Esophagus squamous epithelium (tissue), 5 donors: ENCODE measurements around the gene PTBP2. TPM values are rescaled to one million over a fixed set of nuclear protein-coding genes. Genes with fewer than 3 reads are reported as not detected.

Experiments used
- DNase-seq: peaks from one replicate; lab custom pipeline; 2025; lab: John Stamatoyannopoulos, UW
- H3K27ac ChIP-seq, 4 donors: fragments of 200-600 bp; sonication (generic); one replicate each; pipeline ENCODE4 v1.5.1; 2016 to 2019; ENCODE audit warnings: mild to moderate bottlenecking in 1 of 4
- H3K27me3 ChIP-seq, 4 donors: fragments of 200-600 bp; sonication (generic); 1 replicate in 3 of 4; 2 replicates in 1 of 4; pipeline versions ENCODE4 v1.5.1 to v1.6.0; 2017 to 2021; ENCODE audit warnings: antibody characterized with exemption in 1 of 4
- H3K36me3 ChIP-seq, 3 donors: fragments of 200-600 bp; sonication (generic); one replicate each; pipeline ENCODE4 v1.5.1; 2016 to 2019
- H3K4me1 ChIP-seq, 3 donors: fragments of 200-600 bp; sonication (generic); one replicate each; pipeline ENCODE4 v1.5.1; 2017 to 2019
- H3K4me3 ChIP-seq, 4 donors: fragments of 200-600 bp; sonication (generic); 1 replicate in 3 of 4; 2 replicates in 1 of 4; pipeline ENCODE4 v1.5.1; 2016 to 2019; ENCODE audit warnings: mild to moderate bottlenecking in 2 of 4, moderate library complexity in 1 of 4
- H3K9me3 ChIP-seq, 3 donors: fragments of 200-600 bp; sonication (generic); one replicate each; pipeline ENCODE4 v1.5.1; 2016 to 2019
- CTCF ChIP-seq, 6 experiments: fragments of 450-650 bp in 4 of 6; fragments of 200-600 bp in 2 of 6; sonication (generic) in 2 of 6; IDR thresholded peaks; one replicate each; pipeline ENCODE4 v1.5.1; 2016 to 2019; ENCODE audit warnings: antibody characterized with exemption in 6 of 6, mild to moderate bottlenecking in 4 of 6, moderate library complexity in 4 of 6
- POLR2A ChIP-seq, 4 donors: fragments of 450-650 bp; IDR thresholded peaks; one replicate each; pipeline ENCODE4 v1.6.1; 2017; ENCODE audit warnings: antibody characterized with exemption in 4 of 4, mild to moderate bottlenecking in 4 of 4, moderate library complexity in 3 of 4
- WGBS, 2 donors: methylation state at CpG; one replicate each; pipeline ENCODE4 v1.1.5; 2018; 5-methylcytosine and 5-hydroxymethylcytosine counted together
- intact Hi-C: fragments of 100-400 bp; cut with DNase I; formaldehyde crosslinking; loops from one replicate; pipeline ENCODE4 v1.15.0; 2022
- total RNA-seq, 4 donors: library from RNA; depleted of rRNA; stranded (reverse); fragments of >200 nt; gene quantifications; one replicate each; pipeline ENCODE4 v1.1.0, GENCODE V29; 2016
- donor health status: DM: yes; HTN: yes; CAD: no.

PTBP2 gene
- total RNA-seq, 4 donors from 2014 or later: 15.8 to 51.3 (median 23.8) TPM

- H3K9me3 ChIP-seq: no peaks in the 10 kb centered on the region
- H3K4me1 ChIP-seq: peaks cover 0 to 17% (median 0%) of the 10 kb centered on the region in 3 donors
- no peak for DNase-seq
- no peak overlapping the region for H3K4me3 ChIP-seq
- intact Hi-C loops: no loop called here
- TF ChIP-seq POLR2A (IDR thresholded peaks at IDR 0.05) (no peak), CTCF (IDR thresholded peaks at IDR 0.05) (no peak)
- no peaks in the 10 kb centered on the region for H3K27me3 ChIP-seq
- 56 to 67% methylated on average over 1 of the region's 1 CpG for WGBS, 2 donors
- H3K27ac ChIP-seq: no peak overlapping the region
- H3K36me3 ChIP-seq: no peaks in the 10 kb centered on the region
Observed at GRCh38 chr1:96715482-96715881, 6.1 kb upstream of the PTBP2 start.

GRCh38 chr1:96721053-96721415, 550 bp upstream of the PTBP2 start:
- peaks cover 3 to 44% (median 13%) of the 10 kb centered on the region in 3 donors for H3K4me1 ChIP-seq
- no peak for TF ChIP-seq CTCF (IDR thresholded peaks at IDR 0.05)
- TF ChIP-seq POLR2A (IDR thresholded peaks at IDR 0.05): no peak
- H3K27ac ChIP-seq: peak overlapping the region; percentile 94 to 98 (median 96)
- H3K36me3 ChIP-seq: peaks cover 0 to 17% (median 0%) of the 10 kb centered on the region in 3 donors
- DNase-seq: no peak
- H3K9me3 ChIP-seq: no peaks in the 10 kb centered on the region
- H3K27me3 ChIP-seq: no peaks in the 10 kb centered on the region
- 15 to 42% methylated on average over 4 to 6 of the region's 6 CpGs for WGBS, 2 donors
- H3K4me3 ChIP-seq: peak overlapping the region; percentile 91 to 99 (median 98)
- intact Hi-C loops: no loop called here

- Histone ChIP-seq H3K36me3 (peaks cover 0 to 30% (median 0%) of the 10 kb centered on the region in 3 donors), H3K9me3 (no peaks in the 10 kb centered on the region), H3K27ac (peak overlapping the region; percentile 94 to 98 (median 96)), H3K27me3 (no peaks in the 10 kb centered on the region), H3K4me1 (peaks cover 3 to 55% (median 14%) of the 10 kb centered on the region in 3 donors), H3K4me3 (peak overlapping the region; percentile 91 to 99 (median 98))
- no peak for DNase-seq
- 0 to 1% methylated on average over 17 of the region's 29 CpGs for WGBS, 2 donors
- intact Hi-C loops: no loop called here
- TF ChIP-seq POLR2A (IDR thresholded peaks at IDR 0.05) (no peak), CTCF (IDR thresholded peaks at IDR 0.05) (no peak)
Observed at GRCh38 chr1:96722161-96722922, 758 bp downstream of the PTBP2 start.

- intact Hi-C loops: no loop called here
- TF ChIP-seq POLR2A (IDR thresholded peaks at IDR 0.05): no peak
- no peak for TF ChIP-seq CTCF (IDR thresholded peaks at IDR 0.05)
- Histone ChIP-seq H3K4me3 (peak overlapping the region; percentile 91 to 99 (median 98)), H3K27ac (peak overlapping the region; percentile 94 to 98 (median 96)), H3K9me3 (no peaks in the 10 kb centered on the region), H3K27me3 (no peaks in the 10 kb centered on the region), H3K36me3 (peaks cover 0 to 31% (median 0%) of the 10 kb centered on the region in 3 donors), H3K4me1 (peaks cover 3 to 62% (median 16%) of the 10 kb centered on the region in 3 donors)
- 17 to 22% methylated on average over 3 of the region's 3 CpGs for WGBS, 2 donors
- DNase-seq: no peak
Observed at GRCh38 chr1:96722958-96723357, 1.4 kb downstream of the PTBP2 start.

- DNase-seq: no peak
- peak overlapping the region in 3 of 4 donors; percentile 96 to 98 (median 97) for H3K27ac ChIP-seq
- no peaks in the 10 kb centered on the region for H3K9me3 ChIP-seq
- H3K36me3 ChIP-seq: peaks cover 0 to 31% (median 0%) of the 10 kb centered on the region in 3 donors
- no peaks in the 10 kb centered on the region for H3K27me3 ChIP-seq
- TF ChIP-seq CTCF (IDR thresholded peaks at IDR 0.05) (no peak), POLR2A (IDR thresholded peaks at IDR 0.05) (no peak)
- intact Hi-C loops: no loop called here
- peaks cover 3 to 66% (median 16%) of the 10 kb centered on the region in 3 donors for H3K4me1 ChIP-seq
- peak overlapping the region; percentile 91 to 99 (median 98) for H3K4me3 ChIP-seq
- WGBS, 2 donors: 27 to 40% methylated on average over 4 of the region's 4 CpGs
Observed at GRCh38 chr1:96723377-96723776, 1.8 kb downstream of the PTBP2 start.
